A549 (cell line): ENCODE data around the gene KCNQ2. TPM values are rescaled to one million over a fixed set of nuclear protein-coding genes. Genes with fewer than 3 reads are reported as not detected.
A peak's percentile ranks its signal among the peaks of the same experiment; 100 is the strongest.

Source experiments
- ATAC-seq, 2 experiments: fragments of 200-7000 bp in 1 of 2; fragments of >200 bp in 1 of 2; cut with Nextera tagmentation in 1 of 2; cut with Tn5 transposase in 1 of 2; 3 replicates each; pipeline versions ENCODE4 v1.8.0 to v1.9.1; 2018 to 2020; ENCODE audit warnings: mild to moderate bottlenecking in 1 of 2, moderate library complexity in 1 of 2
- CTCF ChIA-PET: fragments of 300-600 bp; sonication (Branson Sonifier 250); formaldehyde crosslinking; extraction: SDS; loops from one replicate; lab custom pipeline; 2021; ENCODE audit warnings: antibody characterized with exemption, inconsistent platforms; lab: Yijun Ruan, JAX
- POLR2A ChIA-PET: fragments of 350-600 bp; formaldehyde crosslinking; extraction: SDS; loops from one replicate; lab custom pipeline; 2021; ENCODE audit warnings: antibody characterized with exemption, inconsistent platforms; lab: Yijun Ruan, JAX
- DNase-seq, 2 experiments: peaks; one replicate each; pipeline versions ENCODE4 v3.0.0 to v3.0.0-alpha.2; 2011 to 2016; ENCODE audit warnings: low read depth in 1 of 2, low spot score in 1 of 2
- FAIRE-seq: peaks from 2 replicates; lab custom pipeline; 2011; peaks lifted over from hg19 to GRCh38; lab: Jason Lieb, UNC
- H3K27ac ChIP-seq, 2 experiments: fragments of >200 bp; sonication (Bioruptor Twin); formaldehyde crosslinking; 3 replicates each; pipeline ENCODE4 v1.5.1; 2016 to 2017
- H3K4me1 ChIP-seq: fragments of >200 bp; sonication (Bioruptor Twin); formaldehyde crosslinking; 3 replicates; pipeline ENCODE4 v1.6.1; 2016
- H3K4me2 ChIP-seq: fragments of >200 bp; sonication (Bioruptor Twin); formaldehyde crosslinking; 3 replicates; pipeline ENCODE4 v1.6.1; 2016
- H3K4me3 ChIP-seq: fragments of >200 bp; sonication (Bioruptor Twin); formaldehyde crosslinking; 3 replicates; pipeline ENCODE4 v1.5.1; 2016
- H3K9me3 ChIP-seq: fragments of >200 bp; sonication (Bioruptor Twin); formaldehyde crosslinking; 3 replicates; pipeline ENCODE4 v1.6.1; 2016
- CBX2 ChIP-seq: fragments of 200-600 bp; sonication (generic); IDR thresholded peaks from 2 replicates; pipeline ENCODE4 v1.6.1; 2016; ENCODE audit warnings: low read depth, mild to moderate bottlenecking, borderline replicate concordance
- CEBPB ChIP-seq, 2 experiments: fragments of >200 bp in 1 of 2; sonication (Bioruptor Twin) in 1 of 2; formaldehyde crosslinking in 1 of 2; IDR thresholded peaks; 2 replicates each; pipeline ENCODE4 v1.6.1; 2012 to 2016
- CHD4 ChIP-seq: fragments of 200-600 bp; sonication (generic); IDR thresholded peaks from 2 replicates; pipeline ENCODE4 v1.6.1; 2016; ENCODE audit warnings: antibody characterized with exemption, mild to moderate bottlenecking, borderline replicate concordance
- CTCF ChIP-seq: fragments of >200 bp; sonication (Bioruptor Twin); formaldehyde crosslinking; IDR thresholded peaks from 3 replicates; pipeline ENCODE4 v1.5.1; 2016
- E2F6 ChIP-seq: IDR thresholded peaks from 2 replicates; pipeline ENCODE4 v1.6.1; 2012; ENCODE audit warnings: low read depth, borderline replicate concordance
- EHF ChIP-seq: fragments of 250-450 bp; sonication (Bioruptor Pico); IDR thresholded peaks from 2 replicates; pipeline ENCODE4 v1.5.0; 2020; ENCODE audit warnings: mild to moderate bottlenecking
- ELK1 ChIP-seq: fragments of 150-350 bp; IDR thresholded peaks from 2 replicates; pipeline ENCODE4 v1.6.1; 2014; ENCODE audit warnings: low read depth, mild to moderate bottlenecking, low read length
- EP300 ChIP-seq, 2 experiments: fragments of >200 bp; sonication (Bioruptor Twin); formaldehyde crosslinking; IDR thresholded peaks; 2 replicates in 1 of 2; 3 replicates in 1 of 2; pipeline ENCODE4 v1.6.1; 2016 to 2017
- FOXS1 ChIP-seq: fragments of 250-450 bp; sonication (Bioruptor Pico); IDR thresholded peaks from 2 replicates; pipeline ENCODE4 v1.5.0; 2020; ENCODE audit warnings: mild to moderate bottlenecking, moderate library complexity
- HDAC2 ChIP-seq: fragments of 200-600 bp; sonication (generic); IDR thresholded peaks from 2 replicates; pipeline ENCODE4 v1.6.1; 2016
- HEYL ChIP-seq: fragments of 250-450 bp; sonication (Bioruptor Pico); IDR thresholded peaks from 2 replicates; pipeline ENCODE4 v1.8.0; 2021; ENCODE audit warnings: mild to moderate bottlenecking, moderate library complexity
- HOXA7 ChIP-seq: fragments of 250-450 bp; sonication (Bioruptor Pico); IDR thresholded peaks from 2 replicates; pipeline ENCODE4 v1.5.0; 2020; ENCODE audit warnings: mild to moderate bottlenecking, moderate library complexity
- HOXB5 ChIP-seq: fragments of 250-450 bp; sonication (Bioruptor Pico); IDR thresholded peaks from 2 replicates; pipeline ENCODE4 v1.5.0; 2020; ENCODE audit warnings: mild to moderate bottlenecking, moderate library complexity
- JUN ChIP-seq, 2 experiments: fragments of >200 bp; sonication (Bioruptor Twin); formaldehyde crosslinking; IDR thresholded peaks; 2 replicates in 1 of 2; 3 replicates in 1 of 2; pipeline ENCODE4 v1.6.1; 2016 to 2017
- KDM5A ChIP-seq: fragments of 200-600 bp; sonication (generic); IDR thresholded peaks from 2 replicates; pipeline ENCODE4 v1.6.1; 2016; ENCODE audit warnings: antibody characterized with exemption, mild to moderate bottlenecking
- MAFK ChIP-seq: fragments of 450-650 bp; IDR thresholded peaks from 2 replicates; pipeline ENCODE4 v1.6.1; 2014; ENCODE audit not compliant: partially characterized antibody
- MYC ChIP-seq: IDR thresholded peaks from 2 replicates; pipeline ENCODE4 v1.6.1; 2012; ENCODE audit warnings: mild to moderate bottlenecking, inconsistent platforms, low read length, improper control_type of control experiment, borderline replicate concordance
- NFE2L2 ChIP-seq: fragments of 150-350 bp; conservative IDR thresholded peaks from 2 replicates; pipeline ENCODE4 v1.6.1; 2014; ENCODE audit warnings: low read length
- NPAS2 ChIP-seq: fragments of 250-450 bp; sonication (Bioruptor Pico); IDR thresholded peaks from 2 replicates; pipeline ENCODE4 v1.8.0; 2022; ENCODE audit warnings: mild to moderate bottlenecking, moderate library complexity, borderline replicate concordance
- PBX3 ChIP-seq: IDR thresholded peaks from 2 replicates; pipeline ENCODE4 v1.6.1; 2012
- RCOR1 ChIP-seq: fragments of 150-350 bp; IDR thresholded peaks from 2 replicates; pipeline ENCODE4 v1.6.1; 2014; ENCODE audit warnings: antibody characterized with exemption, low read length, low read depth
- RFX5 ChIP-seq: fragments of 450-650 bp; IDR thresholded peaks from 2 replicates; pipeline ENCODE4 v1.7.1; 2014; ENCODE audit warnings: antibody characterized with exemption, mild to moderate bottlenecking, moderate library complexity
- SMC3 ChIP-seq: fragments of >200 bp; sonication (Bioruptor Twin); formaldehyde crosslinking; IDR thresholded peaks from 3 replicates; pipeline ENCODE4 v1.6.1; 2018; ENCODE audit warnings: inconsistent platforms
- TP53 ChIP-seq: fragments of 250-450 bp; sonication (Bioruptor Pico); IDR thresholded peaks from 2 replicates; pipeline ENCODE4 v1.5.0; 2021; ENCODE audit warnings: mild to moderate bottlenecking, moderate library complexity
- USF2 ChIP-seq: fragments of 450-650 bp; IDR thresholded peaks from 2 replicates; pipeline ENCODE4 v1.6.1; 2014; ENCODE audit warnings: antibody characterized with exemption
- ZNF302 ChIP-seq: fragments of 250-450 bp; sonication (Bioruptor Pico); IDR thresholded peaks from 2 replicates; pipeline ENCODE4 v1.9.0; 2021; ENCODE audit warnings: inconsistent platforms, mild to moderate bottlenecking, moderate library complexity
- WGBS: methylation state at CpG from one replicate; pipeline ENCODE4 v1.1.6; 2017; ENCODE audit errors: missing lambda C conversion rate; 5-methylcytosine and 5-hydroxymethylcytosine counted together
- polyA plus RNA-seq, 4 experiments: library from polyadenylated mRNA; depleted of rRNA in 3 of 4; stranded (reverse); fragments of >200 nt; fragmentation: RNase III in 1 of 4; extraction: RNeasy Plus Mini Kit Qiagen cat#74134 plus additional on column Dnase treatment in 1 of 4; gene quantifications; 2 replicates in 3 of 4; 3 replicates in 1 of 4; pipeline ENCODE4 v1.2.3, GENCODE V29; 2011 to 2017

KCNQ2 gene
- polyA plus RNA-seq, 2 of the 4 experiments (the other 2 are of a cell fraction), result 0.14 to 0.36 TPM

GRCh38 chr20:63419299-63419698 is 53.2 kb downstream of the KCNQ2 start:
- Histone ChIP-seq H3K4me3 (no peak overlapping the region), H3K9me3 (no peaks in the 10 kb centered on the region), H3K27ac (no peak overlapping the region), H3K4me1 (no peaks in the 10 kb centered on the region), H3K4me2 (no peak overlapping the region)
- DNase-seq (no peak), ATAC-seq (no peak), FAIRE-seq (no peak)
- TF ChIP-seq CBX2 (no peak), KDM5A (no peak), USF2 (no peak), FOXS1 (CRISPR knock-in tag) (no peak), ELK1 (no peak), SMC3 (no peak), CEBPB (IDR thresholded peaks at IDR 0.05) (no peak), CHD4 (no peak), TP53 (CRISPR knock-in tag) (no peak), MYC (no peak), MAFK (no peak), PBX3 (no peak), EP300 (IDR thresholded peaks at IDR 0.05) (no peak), HOXA7 (CRISPR knock-in tag) (no peak), HOXB5 (CRISPR knock-in tag) (no peak)
- CTCF ChIA-PET, result interaction anchor here (0.6 to 1.4 kb wide), 3 partner anchors 9 to 23 kb away, joined by 3 to 4 read pairs (median 3); no protein-coding TSS in a partner anchor
- POLR2A ChIA-PET, result no interaction called here
- 78% methylated on average over 5 of the region's 24 CpGs for WGBS

- ATAC-seq (no peak), FAIRE-seq (no peak), DNase-seq (no peak)
- Histone ChIP-seq H3K9me3 (no peaks in the 10 kb centered on the region), H3K4me3 (no peak overlapping the region), H3K4me1 (no peaks in the 10 kb centered on the region), H3K4me2 (no peak overlapping the region), H3K27ac (no peak overlapping the region)
- POLR2A ChIA-PET, result no interaction called here
- 41% methylated on average over 9 of the region's 16 CpGs for WGBS
- CTCF ChIA-PET, result no interaction called here
- TF ChIP-seq NPAS2 (no peak), E2F6 (no peak), RCOR1 (no peak), CEBPB (IDR thresholded peaks at IDR 0.05) (no peak), JUN (IDR thresholded peaks at IDR 0.05) (no peak), EHF (CRISPR knock-in tag) (no peak), ZNF302 (no peak)
Observed at GRCh38 chr20:63418617-63419016, 53.8 kb downstream of the KCNQ2 start.

GRCh38 chr20:63417738-63418120 is 54.7 kb downstream of the KCNQ2 start:
- DNase-seq (no peak), ATAC-seq (peak in 1 of 2 experiments; percentile 18; a peak in 1 of 6 replicates), FAIRE-seq (no peak)
- ChIA-PET POLR2A (no interaction called here), CTCF (no interaction called here)
- Histone ChIP-seq H3K4me1 (no peaks in the 10 kb centered on the region), H3K4me2 (no peak overlapping the region), H3K9me3 (no peaks in the 10 kb centered on the region), H3K4me3 (no peak overlapping the region), H3K27ac (no peak overlapping the region)
- no peak for TF ChIP-seq HOXB5 (CRISPR knock-in tag)
- no peak for TF ChIP-seq NFE2L2
- no peak for TF ChIP-seq HDAC2
- no peak for TF ChIP-seq RFX5
- no peak for TF ChIP-seq CTCF
- no peak for TF ChIP-seq JUN (IDR thresholded peaks at IDR 0.05)
- no peak for TF ChIP-seq HEYL (CRISPR knock-in tag)
- no peak for TF ChIP-seq RCOR1
- 45% methylated on average over 13 of the region's 23 CpGs for WGBS
